ENCODE results near the gene PIK3CA.
"Not testable (repeated sequence)": the region's sequence is repeated elsewhere in the genome, so short reads cannot be mapped to it uniquely, and the experiment has no call there.

The PIK3CA gene

DNA sequence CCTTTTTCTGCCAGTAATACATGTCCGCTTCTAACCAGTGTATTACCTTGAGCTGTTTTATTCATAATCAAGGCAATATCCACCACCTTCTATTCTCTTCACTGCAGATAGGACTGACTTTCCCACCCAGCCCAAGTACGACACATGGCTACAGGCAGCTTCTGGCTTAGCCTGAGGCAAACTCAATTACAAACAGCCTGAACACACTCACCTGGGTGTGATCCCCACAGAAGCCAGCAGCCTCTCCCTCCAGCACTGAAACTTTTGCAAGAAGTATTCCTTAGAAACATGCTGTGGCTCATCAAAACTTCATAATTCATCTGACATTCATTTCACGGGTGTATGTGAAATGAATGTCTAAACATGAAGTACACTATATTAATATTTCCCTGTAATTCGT is 116.3 kb downstream of the PIK3CA start:
- DNase-seq (ENCODE audit: low read depth) = no peak

DNA sequence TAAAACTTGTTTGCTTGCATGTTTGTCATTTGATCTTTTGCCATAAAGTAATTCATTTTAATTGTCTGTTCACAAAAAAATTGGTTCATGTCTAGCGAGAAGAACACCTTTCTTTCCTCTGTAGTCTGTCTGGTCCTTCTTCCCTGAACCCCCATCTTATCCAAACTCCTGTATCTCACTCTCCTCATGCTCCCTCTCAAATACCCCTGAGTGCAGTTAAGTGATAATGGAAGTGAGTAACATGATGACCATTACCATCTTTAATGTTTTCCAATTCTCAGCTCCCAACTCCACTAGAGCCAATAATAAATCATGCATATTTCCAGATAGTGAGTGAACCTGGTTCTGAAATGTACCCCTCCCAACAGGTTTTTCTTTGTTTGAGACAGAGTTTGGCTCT is 116.9 kb downstream of the PIK3CA start:
- DNase-seq (ENCODE audit: low read depth) = no peak

DNA sequence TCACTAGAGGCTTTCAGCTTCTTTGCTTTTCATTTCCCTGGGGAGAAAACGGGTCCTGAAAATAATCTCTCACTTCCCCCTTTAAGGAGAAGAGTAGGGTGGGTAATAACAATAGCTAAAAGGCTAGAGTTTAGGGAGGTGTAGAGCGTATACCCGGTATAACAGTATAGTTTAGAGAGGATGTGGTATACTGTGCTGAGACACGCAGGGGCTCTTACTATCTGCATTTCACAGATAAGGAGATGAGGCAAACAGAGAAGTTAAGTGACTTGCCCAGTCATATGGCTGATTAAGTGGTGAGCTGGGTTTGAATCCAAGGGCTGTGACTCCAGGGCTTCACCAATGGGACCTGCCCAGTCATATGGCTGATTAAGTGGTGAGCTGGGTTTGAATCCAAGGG is 117.7 kb downstream of the PIK3CA start:
- no peak for DNase-seq (ENCODE audit: low read depth)

DNA sequence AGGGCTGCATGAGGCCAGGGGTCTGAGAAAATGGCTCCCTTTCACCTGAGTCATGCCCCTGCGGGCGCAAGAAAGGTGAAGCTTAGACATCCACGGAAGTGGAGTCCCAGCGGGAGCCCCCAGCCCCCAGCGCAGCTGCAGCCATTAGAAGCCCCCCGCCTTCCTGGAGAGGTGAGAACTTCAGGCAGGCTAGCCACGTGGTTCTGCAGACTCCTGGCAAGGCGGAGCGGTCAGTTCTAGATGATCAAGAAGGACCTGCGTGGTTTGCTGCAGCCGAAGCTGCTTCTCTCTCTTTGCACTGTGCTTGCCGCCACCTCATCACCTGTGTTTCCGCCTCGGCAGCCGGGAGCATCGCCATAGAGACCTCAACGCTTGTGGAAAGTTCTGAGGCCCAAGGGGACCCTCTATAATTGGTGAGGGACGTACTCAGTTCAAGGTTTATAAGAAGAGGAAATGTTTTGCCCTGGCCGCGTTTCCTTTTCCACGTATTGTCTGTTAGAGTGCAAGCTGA is 118.6 kb downstream of the PIK3CA start:
- DNase-seq (ENCODE audit: low read depth) = no peak

DNA sequence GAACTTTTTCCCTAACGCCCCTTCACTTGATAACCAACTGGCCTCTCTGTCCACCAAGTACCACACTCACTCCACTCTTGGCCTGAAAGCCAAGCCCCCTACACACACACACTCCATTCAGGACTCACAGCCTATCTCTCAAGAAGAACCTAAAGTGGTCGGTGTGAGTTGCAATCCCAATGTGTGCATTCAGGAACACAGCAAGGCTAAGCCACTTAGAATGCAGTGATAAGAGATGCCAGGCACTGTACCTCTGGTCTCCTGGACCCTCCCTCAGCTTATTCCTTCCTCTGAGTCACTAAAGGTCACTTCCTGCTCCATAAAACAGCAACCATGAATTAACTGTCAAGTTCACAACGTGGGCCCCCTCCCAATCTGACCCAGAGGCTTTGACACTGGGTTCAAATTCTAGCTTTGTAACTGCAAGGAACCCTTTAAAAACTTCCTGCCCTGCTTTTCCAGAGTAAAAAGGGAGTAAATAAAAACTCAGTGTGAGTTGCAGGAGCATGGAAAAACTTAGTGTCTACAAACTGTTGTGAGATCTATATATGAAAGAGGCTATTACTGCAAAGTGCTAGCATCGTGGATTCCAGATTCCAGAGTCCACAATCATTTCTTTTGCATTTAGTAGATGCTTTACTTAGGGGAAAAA is 120.4 kb downstream of the PIK3CA start:
- DNase-seq (ENCODE audit: low read depth) = no peak

DNA sequence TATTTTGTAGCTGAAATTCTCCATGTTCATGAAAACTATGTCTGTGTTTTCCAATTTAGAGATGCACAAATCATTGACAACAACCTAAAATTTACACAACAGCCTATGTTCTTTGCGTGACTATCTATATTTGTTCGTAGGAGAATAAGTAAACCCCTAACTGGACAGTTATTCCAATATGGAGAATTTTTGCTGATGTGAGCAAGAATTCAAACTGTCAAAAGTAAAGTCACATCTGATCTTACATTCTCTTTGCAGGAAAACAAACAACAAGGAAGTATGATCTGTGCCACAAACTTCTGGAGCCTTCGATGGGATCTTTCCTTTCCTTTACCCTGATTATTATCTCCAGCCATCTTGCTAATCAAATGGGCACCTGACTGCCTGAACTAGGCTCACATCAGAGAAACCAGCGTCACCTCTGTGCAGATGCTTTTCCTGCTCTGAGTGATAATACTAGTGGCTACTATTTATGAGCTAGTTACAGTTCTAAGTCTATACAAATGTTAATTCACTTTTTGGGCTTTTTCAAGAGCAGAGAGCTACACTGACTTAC is 121.1 kb downstream of the PIK3CA start:
- no peak for DNase-seq (ENCODE audit: low read depth)

DNA sequence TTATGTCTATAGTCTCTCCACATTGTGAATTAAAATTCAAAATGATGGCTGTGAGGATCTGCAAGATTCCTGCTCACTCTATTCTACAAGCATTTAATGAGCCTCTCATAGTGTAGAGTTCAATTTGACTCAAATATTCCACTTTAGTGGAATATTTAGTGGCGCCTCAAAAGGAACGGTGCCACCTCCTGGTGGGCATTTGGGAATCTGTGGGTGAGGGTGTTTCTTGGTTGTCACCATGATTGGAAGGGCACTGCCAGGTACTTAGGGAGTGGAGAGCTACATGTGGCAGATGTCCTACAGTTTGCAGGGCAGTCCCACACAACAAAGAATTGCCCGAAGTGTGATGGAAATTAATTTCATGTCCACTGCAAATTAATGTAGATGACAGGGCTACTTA is 124.2 kb downstream of the PIK3CA start:
- DNase-seq (ENCODE audit: low read depth) = no peak

DNA sequence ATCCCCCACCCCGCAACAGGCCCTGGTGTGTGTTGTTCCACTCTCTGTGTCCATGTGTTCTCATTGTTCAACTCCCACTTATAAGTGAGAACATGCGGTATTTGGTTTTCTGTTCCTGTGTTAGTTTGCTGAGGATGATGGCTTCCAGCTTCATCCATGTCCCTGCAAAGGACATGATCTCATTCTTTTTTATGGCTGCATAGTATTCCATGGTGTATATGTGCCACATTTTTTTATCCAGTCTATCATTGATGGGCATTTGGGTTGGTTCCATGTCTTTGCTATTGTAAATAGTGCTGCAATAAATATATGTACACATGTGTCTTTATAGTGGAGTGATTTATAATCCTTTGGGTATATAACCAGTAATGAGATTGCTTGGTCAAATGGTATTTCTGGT is 126.3 kb downstream of the PIK3CA start:
- not testable (repeated sequence) for DNase-seq (ENCODE audit: low read depth)

DNA sequence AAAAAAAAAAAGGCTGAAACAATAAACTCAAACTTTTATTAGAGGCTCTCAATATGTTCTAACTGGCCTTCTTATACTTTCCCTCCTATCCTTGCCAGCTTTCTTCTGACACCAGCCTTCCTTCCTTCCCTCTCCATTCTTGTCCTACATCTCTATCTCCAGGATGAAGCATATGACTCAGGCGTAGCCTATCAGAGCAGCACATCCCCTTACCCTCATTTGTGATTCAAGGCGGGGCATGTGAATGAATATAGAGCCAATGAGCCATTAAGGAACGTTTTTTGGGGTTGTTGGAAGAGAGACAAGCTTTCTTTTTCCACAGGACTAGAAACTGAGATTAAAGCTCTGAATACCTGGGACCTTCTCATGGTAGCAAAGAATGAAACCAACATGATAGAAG is 127.8 kb downstream of the PIK3CA start:
- DNase-seq (ENCODE audit: low read depth) = no peak

DNA sequence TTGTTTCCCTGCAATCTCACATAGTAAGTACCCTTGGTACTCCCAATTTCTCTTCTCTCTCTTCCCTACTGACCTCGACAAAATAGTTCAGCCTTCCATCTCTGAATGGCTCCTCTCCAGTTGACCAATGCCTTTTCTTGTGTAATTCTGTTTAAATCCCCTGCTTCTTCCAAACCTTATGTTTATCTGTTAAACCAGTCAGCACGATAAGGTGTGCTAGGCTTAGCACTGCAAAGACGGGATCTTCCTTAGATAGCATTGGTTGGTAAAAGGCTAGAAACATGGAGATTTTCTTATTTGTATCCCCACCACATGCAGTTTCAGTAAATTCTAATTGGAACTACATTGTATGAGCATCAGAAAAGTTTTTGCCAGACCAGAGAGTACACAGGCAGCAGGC is 128.6 kb downstream of the PIK3CA start:
- DNase-seq (ENCODE audit: low read depth) = no peak

DNA sequence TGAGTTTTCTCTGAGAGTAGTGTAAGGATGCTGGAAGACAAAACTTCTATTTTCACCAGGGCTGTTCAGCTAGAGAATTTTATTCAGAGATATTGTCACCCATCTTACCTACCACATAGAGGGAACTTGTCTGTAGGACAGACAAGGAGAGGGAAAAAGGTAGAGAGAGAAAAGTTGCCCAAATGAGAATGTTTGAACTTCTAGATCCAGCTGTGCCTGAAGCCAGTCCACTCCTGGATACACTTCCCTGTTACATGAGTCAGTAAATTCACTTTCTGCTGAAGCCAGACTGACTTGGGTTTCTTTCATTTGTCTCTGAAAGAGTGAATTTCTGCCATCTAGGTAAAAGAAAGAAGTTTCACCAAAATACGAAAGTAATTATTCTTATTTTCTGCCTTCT is 130.0 kb downstream of the PIK3CA start:
- DNase-seq (ENCODE audit: low read depth) = no peak

DNA sequence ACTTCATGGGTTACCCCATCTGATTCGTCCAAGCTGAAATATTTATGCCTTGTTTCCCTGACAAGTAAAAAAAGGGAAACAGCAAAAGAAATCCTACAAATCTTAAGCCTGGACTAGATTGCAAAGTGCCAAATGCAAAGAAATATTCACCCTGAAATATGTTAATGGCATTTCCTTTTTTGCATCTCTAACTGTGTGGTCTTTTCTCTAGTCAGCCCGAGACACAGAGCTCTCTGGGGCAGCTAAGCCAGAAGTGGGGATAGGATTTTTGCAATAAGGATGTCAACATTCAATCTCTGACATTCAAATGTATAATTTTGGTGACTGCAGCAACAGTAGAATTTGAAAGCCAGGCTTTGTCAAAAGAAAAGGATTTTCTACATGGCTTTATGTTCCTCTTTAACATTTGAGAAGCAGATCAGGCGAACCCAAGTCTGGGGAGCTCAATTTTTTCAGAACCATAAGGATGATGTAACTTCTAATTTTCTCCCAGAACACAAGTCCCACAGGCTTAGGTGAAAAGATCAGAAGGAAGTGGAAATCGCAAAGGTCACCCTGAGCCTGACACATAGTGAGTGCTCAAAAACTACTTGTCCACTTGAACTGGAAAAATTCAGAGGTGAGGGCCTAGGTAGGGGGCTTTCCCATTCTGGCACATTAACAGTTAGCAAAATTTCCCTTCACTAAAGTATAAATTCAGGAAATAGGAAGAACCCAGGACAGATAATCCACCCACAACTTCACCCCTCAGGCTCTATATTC is 131.0 kb downstream of the PIK3CA start:
- no peak for DNase-seq (ENCODE audit: low read depth)

DNA sequence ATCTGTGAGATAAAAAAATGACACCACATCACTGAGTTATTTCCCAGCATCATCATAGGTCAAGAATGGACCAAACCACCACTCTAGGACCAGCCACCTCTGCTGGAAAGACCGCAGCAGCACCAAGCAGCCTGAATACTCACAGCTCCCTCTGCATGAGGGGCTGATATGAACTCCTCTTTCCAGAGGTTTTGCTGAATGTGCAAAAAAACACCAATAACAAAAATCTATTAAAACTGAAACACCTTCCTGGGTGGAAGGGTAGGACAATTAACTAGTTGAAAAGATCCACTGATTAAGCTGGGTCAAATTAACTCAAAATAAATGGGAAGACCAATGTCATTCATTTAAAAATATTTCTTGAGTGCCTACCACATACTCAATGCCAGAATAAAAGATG is 131.7 kb downstream of the PIK3CA start:
- no peak for DNase-seq (ENCODE audit: low read depth)

DNA sequence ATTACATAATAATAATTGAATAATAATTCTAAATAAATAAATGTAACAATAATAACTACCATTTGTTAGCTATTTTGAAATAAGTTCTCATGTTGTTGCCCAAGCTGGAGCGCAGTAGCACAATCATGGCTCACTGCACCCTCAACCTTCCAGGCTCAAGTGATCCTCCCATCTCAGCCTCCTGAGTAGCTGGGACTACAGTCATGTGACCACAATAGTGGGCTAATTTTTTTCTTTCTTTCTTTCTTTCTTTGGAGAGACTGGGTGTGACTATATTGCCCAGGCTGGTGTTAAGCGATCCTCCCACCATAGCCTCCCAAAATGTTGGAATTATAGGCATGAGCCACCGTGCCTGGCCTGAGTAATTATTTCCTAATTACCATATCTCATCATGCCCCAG is 133.7 kb downstream of the PIK3CA start:
- no peak for DNase-seq (ENCODE audit: low read depth)

DNA sequence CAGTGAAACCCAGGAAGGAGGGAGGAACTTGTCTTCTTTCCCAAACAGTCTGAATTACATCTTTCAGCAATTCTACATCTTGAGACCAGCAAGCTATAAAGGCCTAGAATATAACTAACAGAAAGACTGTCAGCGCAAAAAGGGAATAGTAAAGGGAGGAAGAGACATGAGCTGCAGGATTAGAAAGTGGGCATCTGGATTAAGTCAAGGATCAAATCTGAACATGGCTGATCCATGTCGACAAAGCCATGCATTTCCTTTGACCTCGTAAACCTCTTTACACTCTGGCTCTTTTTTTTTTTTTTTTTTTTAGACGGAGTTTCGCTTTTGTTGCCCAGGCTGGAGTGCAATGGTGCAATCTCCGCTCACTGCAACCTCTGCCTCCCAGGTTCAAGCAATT is 138.2 kb downstream of the PIK3CA start:
- no peak for DNase-seq (ENCODE audit: low read depth)

DNA sequence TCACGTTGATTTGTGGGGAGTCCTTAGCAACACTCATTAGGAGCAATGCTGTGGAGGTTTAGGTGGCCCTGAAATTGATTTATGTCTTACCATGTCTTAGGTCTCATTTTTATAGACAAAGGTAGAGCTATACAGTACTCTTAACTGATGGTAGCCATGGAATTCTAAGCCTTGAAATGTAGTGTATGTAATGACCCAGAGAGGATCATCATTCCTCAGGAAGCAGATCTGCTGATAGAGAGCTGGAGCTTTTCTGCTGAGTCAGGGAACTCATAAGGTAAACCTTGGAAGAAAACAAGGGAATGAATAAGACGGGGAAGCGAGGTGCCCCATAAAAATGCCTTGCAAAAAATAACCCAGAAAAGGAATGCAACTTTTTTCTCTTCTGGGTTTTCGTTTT is 140.7 kb downstream of the PIK3CA start:
- no peak for DNase-seq (ENCODE audit: low read depth)

DNA sequence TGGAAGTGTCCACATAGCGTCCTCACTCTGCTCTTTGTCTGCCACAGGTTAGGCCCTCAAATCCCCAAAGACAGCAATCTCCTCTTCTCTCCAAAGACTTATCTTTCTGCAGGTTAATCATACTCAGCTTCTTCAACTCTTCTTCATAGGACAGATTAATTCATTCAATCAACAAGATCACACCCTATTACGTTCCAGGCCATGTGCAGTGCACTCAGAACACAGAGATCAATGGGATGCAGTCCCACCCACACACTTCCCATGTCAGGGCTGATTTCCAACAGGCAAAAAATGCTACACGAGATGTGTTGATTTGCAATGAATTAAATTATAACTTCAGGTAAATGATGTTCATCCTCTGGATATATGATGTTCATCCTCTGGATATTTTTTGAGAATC is 141.1 kb downstream of the PIK3CA start:
- DNase-seq (ENCODE audit: low read depth) = no peak

All from activated T-helper 9 cell treated with anti-CD3 and anti-CD28 coated beads, Interleukin-2, amount 50 U/mL, for 16 hours (primary cell).